ENCODE measurements around the gene TP73. TPM values are rescaled to one million over a fixed set of nuclear protein-coding genes. Genes with fewer than 3 reads are reported as not detected.

TP73 gene
- total RNA-seq, 4 donors from 2014 or later: 4.9 to 8.8 (median 7.0) TPM

- no peaks in the 10 kb centered on the region for H3K36me3 ChIP-seq
- WGBS, 2 donors: 59 to 65% methylated on average over 14 of the region's 14 CpGs
- H3K27me3 ChIP-seq: peaks cover 0 to 64% (median 1%) of the 10 kb centered on the region in 4 donors
- H3K9me3 ChIP-seq: no peaks in the 10 kb centered on the region
- H3K4me3 ChIP-seq: no peak overlapping the region
- no peaks in the 10 kb centered on the region for H3K4me1 ChIP-seq
- H3K27ac ChIP-seq: no peak overlapping the region
- DNase-seq: no peak
- TF ChIP-seq CTCF (IDR thresholded peaks at IDR 0.05) (no peak), POLR2A (IDR thresholded peaks at IDR 0.05) (no peak)
- intact Hi-C loops (cut with DNase I): no loop called here
These were observed 5.9 kb downstream of the TP73 start for GRCh38 chr1:3658231-3658615.

GRCh38 chr1:3659093-3659492, 6.8 kb downstream of the TP73 start:
- Histone ChIP-seq H3K27me3 (peaks cover 0 to 63% (median 0%) of the 10 kb centered on the region in 4 donors), H3K4me3 (no peak overlapping the region), H3K27ac (no peak overlapping the region), H3K9me3 (no peaks in the 10 kb centered on the region), H3K36me3 (no peaks in the 10 kb centered on the region), H3K4me1 (no peaks in the 10 kb centered on the region)
- WGBS, 2 donors: 83 to 86% methylated on average over 15 of the region's 15 CpGs
- intact Hi-C loops (cut with DNase I): no loop called here
- no peak for TF ChIP-seq POLR2A (IDR thresholded peaks at IDR 0.05)
- no peak for TF ChIP-seq CTCF (IDR thresholded peaks at IDR 0.05)
- no peak for DNase-seq

- Histone ChIP-seq H3K4me1 (peaks cover 0 to 7% (median 0%) of the 10 kb centered on the region in 3 donors), H3K27me3 (peaks cover 0 to 53% (median 0%) of the 10 kb centered on the region in 4 donors), H3K4me3 (no peak overlapping the region), H3K36me3 (no peaks in the 10 kb centered on the region), H3K9me3 (no peaks in the 10 kb centered on the region), H3K27ac (no peak overlapping the region)
- no peak for DNase-seq
- WGBS, 2 donors: 66 to 76% methylated on average over 2 of the region's 2 CpGs
- intact Hi-C loops (cut with DNase I): no loop called here
- no peak for TF ChIP-seq POLR2A (IDR thresholded peaks at IDR 0.05)
- no peak for TF ChIP-seq CTCF (IDR thresholded peaks at IDR 0.05)
These were observed 8.4 kb downstream of the TP73 start for GRCh38 chr1:3660704-3661103.

GRCh38 chr1:3661631-3662030, 9.3 kb downstream of the TP73 start:
- WGBS, 2 donors: 95% methylated on average over 4 of the region's 4 CpGs
- H3K4me3 ChIP-seq: no peak overlapping the region
- H3K9me3 ChIP-seq: no peaks in the 10 kb centered on the region
- H3K27ac ChIP-seq: no peak overlapping the region
- H3K27me3 ChIP-seq: peaks cover 0 to 47% (median 0%) of the 10 kb centered on the region in 4 donors
- H3K36me3 ChIP-seq: no peaks in the 10 kb centered on the region
- no peak for TF ChIP-seq CTCF (IDR thresholded peaks at IDR 0.05)
- TF ChIP-seq POLR2A (IDR thresholded peaks at IDR 0.05): no peak
- peaks cover 0 to 7% (median 0%) of the 10 kb centered on the region in 3 donors for H3K4me1 ChIP-seq
- DNase-seq: no peak
- intact Hi-C loops (cut with DNase I): no loop called here

- Histone ChIP-seq H3K27me3 (peaks cover 0 to 49% (median 0%) of the 10 kb centered on the region in 4 donors), H3K4me1 (peaks cover 0 to 7% (median 0%) of the 10 kb centered on the region in 3 donors), H3K4me3 (no peak overlapping the region), H3K36me3 (no peaks in the 10 kb centered on the region), H3K27ac (no peak overlapping the region), H3K9me3 (no peaks in the 10 kb centered on the region)
- 89 to 95% methylated on average over 14 to 16 of the region's 16 CpGs for WGBS, 2 donors
- intact Hi-C loops (cut with DNase I): no loop called here
- DNase-seq: no peak
- TF ChIP-seq CTCF (IDR thresholded peaks at IDR 0.05) (no peak), POLR2A (IDR thresholded peaks at IDR 0.05) (no peak)
These were observed 9.9 kb downstream of the TP73 start for GRCh38 chr1:3662080-3662671.
